Activated naive CD8-positive, alpha-beta T cell treated with anti-CD3 and anti-CD28 coated beads, Interleukin-2, amount 10 ng/mL, durations not matched to agents 7 days and 5 days (primary cell): ENCODE results near the gene SUCLA2. TPM values are rescaled to one million over a fixed set of nuclear protein-coding genes. Genes with fewer than 3 reads are reported as not detected.
"Not testable (repeated sequence)": the region's sequence is repeated elsewhere in the genome, so short reads cannot be mapped to it uniquely, and the experiment has no call there.

Experiments used
- ATAC-seq: fragments of 150-1000 bp; cut with Tn5 transposase; one replicate; pipeline ENCODE4 v1.10.0; 2021; ENCODE audit warnings: low read depth, moderate library complexity
- POLR2A ChIA-PET: fragments of 350-600 bp; sonication (Branson Sonifier 250); formaldehyde crosslinking; loops from one replicate; lab custom pipeline; 2021; ENCODE audit warnings: antibody characterized with exemption; lab: Charles Lee
- DNase-seq: peaks from one replicate; pipeline ENCODE4 v3.0.0; 2021
- H3K27ac Mint-ChIP-seq: one replicate; pipeline ENCODE4 v1.8.0; 2022; ENCODE audit warnings: mild to moderate bottlenecking, mixed read lengths
- H3K27me3 Mint-ChIP-seq: one replicate; pipeline ENCODE4 v1.8.0; 2022; ENCODE audit warnings: mild to moderate bottlenecking, moderate library complexity, mixed read lengths
- H3K36me3 Mint-ChIP-seq: one replicate; pipeline ENCODE4 v1.8.0; 2021; ENCODE audit warnings: mild to moderate bottlenecking, mixed read lengths
- H3K4me1 Mint-ChIP-seq: one replicate; pipeline ENCODE4 v1.8.0; 2021; ENCODE audit warnings: mixed read lengths
- H3K4me3 Mint-ChIP-seq: one replicate; pipeline ENCODE4 v1.8.0; 2022; ENCODE audit warnings: mild to moderate bottlenecking, moderate library complexity, mixed read lengths
- H3K9me3 Mint-ChIP-seq: one replicate; pipeline ENCODE4 v1.8.0; 2021; ENCODE audit warnings: mixed read lengths
- total RNA-seq, 2 experiments: library from RNA; stranded (reverse); gene quantifications; one replicate each; pipeline ENCODE4 v1.2.3, GENCODE V29; 2021

Gene SUCLA2
- total RNA-seq, 2 experiments from 2014 or later: 31.3 to 33.6 TPM

DNA sequence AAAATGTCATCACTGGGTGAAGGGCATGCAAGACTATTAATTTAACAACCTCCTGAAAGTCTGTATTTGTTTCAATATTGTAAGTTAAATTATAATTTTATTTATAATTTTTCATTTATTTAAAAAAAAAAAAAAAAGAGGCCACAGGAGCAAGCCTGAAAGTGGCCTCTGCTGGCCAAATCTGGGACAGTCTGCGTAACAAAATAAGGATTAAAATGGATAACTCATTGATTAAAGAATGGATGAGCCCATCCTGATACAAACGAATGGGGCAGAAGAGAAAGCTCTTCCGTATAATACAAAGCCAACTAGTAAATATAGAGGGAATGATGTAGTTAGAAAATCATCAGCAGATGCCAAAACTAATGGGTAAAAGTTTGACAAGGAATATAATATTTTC is 36.2 kb downstream of the SUCLA2 start:
- DNase-seq: no peak
- POLR2A ChIA-PET: no interaction called here
- Mint-ChIP-seq H3K9me3 (peaks cover 11% of the 10 kb centered on the region), H3K4me1 (no peaks in the 10 kb centered on the region), H3K4me3 (no peak overlapping the region), H3K36me3 (peaks cover 59% of the 10 kb centered on the region), H3K27ac (no peak overlapping the region), H3K27me3 (no peaks in the 10 kb centered on the region)
- no peak for ATAC-seq

DNA sequence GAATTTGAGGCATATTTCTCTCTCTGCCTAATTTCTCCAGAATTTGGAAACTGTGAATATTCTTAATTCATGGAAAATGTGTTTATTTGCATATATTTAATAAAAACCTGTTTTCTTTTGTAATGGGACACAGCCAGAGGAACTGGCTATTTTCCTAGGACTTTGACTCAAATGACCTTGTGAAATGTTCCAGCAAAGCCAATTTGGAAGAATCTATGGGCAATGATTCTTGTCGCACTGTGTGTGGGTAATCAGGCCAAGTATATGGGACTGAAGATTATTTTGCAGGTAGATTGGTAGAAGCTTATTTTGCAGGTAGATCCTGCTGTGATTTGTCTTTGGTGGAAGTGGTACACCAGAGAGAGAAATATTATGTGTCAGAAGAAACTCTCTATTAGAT is 38.8 kb downstream of the SUCLA2 start:
- ATAC-seq (no peak), DNase-seq (no peak)
- POLR2A ChIA-PET: no interaction called here
- Mint-ChIP-seq H3K36me3 (peaks cover 73% of the 10 kb centered on the region), H3K9me3 (peaks cover 22% of the 10 kb centered on the region), H3K4me1 (no peaks in the 10 kb centered on the region), H3K27me3 (no peaks in the 10 kb centered on the region), H3K4me3 (no peak overlapping the region), H3K27ac (no peak overlapping the region)

DNA sequence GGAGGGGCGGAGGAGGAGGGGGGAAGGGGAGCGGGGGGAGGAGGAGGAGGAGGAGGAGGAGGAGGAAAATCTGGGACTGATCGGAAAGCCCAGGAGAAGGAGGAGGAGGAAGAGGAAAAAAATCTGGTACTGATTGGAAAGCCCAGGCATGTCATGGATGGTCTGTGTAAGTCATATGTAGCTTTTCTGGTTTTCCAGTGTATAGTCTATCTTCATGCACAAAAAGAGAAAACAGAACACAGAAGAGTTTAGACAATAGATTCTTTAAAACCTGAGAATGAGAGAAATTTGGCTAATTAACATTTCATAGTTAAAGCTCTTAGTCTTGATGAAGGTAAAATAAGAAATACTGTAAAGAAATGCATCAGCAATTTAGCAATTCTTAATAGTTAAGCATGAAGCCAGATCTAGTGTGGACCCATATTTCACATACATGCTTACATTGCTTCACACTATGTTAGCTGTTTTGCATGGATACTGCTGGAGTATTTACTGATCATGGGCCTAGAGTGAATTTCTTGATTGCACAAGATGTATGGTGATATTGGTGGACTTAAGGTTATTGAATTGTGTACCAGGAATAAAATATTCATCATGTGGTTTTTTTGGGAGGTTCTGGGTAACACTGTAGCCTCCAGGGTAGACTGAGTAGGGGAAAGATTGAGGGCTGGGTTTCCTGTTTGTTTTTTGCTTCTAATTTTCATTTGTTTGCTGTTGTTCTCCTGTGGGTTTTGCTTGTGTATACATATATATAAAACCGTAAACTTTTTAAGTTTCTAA is 41.4 kb downstream of the SUCLA2 start:
- POLR2A ChIA-PET: no interaction called here
- H3K4me1 Mint-ChIP-seq: no peaks in the 10 kb centered on the region
- no peaks in the 10 kb centered on the region for H3K27me3 Mint-ChIP-seq
- no peak overlapping the region for H3K27ac Mint-ChIP-seq
- peaks cover 82% of the 10 kb centered on the region for H3K36me3 Mint-ChIP-seq
- peaks cover 33% of the 10 kb centered on the region for H3K9me3 Mint-ChIP-seq
- H3K4me3 Mint-ChIP-seq: no peak overlapping the region
- DNase-seq (no peak), ATAC-seq (no peak)

DNA sequence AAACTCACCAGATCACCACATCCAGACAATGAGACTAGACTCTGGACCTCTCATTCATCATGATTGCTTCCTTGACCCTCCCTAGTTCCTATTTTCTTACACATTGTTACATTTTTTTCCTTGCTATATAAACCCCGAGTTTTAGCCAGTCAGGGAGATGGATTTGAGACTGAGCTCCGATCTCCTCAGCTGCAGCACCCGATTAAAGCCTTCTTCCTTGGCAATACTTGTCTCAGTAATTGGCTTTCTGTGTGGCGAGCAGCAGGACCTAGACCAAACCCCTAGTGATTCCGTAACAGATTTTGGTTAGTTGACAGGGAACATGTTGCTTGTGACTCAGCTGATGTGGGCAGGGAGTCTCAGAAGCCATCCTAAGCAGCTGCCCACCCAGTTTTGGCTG is 44.0 kb downstream of the SUCLA2 start:
- DNase-seq: no peak
- Mint-ChIP-seq H3K9me3 (peaks cover 29% of the 10 kb centered on the region), H3K4me1 (no peaks in the 10 kb centered on the region), H3K27ac (no peak overlapping the region), H3K36me3 (peaks cover 81% of the 10 kb centered on the region), H3K27me3 (no peaks in the 10 kb centered on the region), H3K4me3 (no peak overlapping the region)
- POLR2A ChIA-PET: no interaction called here
- ATAC-seq: no peak

DNA sequence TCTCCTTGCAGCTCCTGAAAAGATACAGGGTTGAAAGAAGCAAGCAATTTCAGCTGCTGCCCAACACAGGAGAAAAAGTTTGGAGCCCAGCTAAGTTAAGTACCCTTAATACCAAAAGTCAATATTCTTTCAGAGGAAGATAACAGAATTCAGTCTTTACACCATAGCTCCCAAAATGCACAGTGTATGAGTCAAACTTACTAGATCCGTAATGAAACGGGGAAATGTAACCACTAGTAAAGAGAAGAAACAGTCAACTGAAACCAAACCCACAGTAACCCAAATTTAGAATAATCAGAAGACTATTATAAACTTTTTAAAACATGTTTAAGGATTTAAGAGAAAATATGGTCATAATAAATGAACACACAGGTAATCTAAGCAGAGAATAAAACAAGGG is 45.2 kb downstream of the SUCLA2 start:
- POLR2A ChIA-PET: no interaction called here
- DNase-seq (no peak), ATAC-seq (no peak)
- Mint-ChIP-seq H3K9me3 (peaks cover 29% of the 10 kb centered on the region), H3K27me3 (no peaks in the 10 kb centered on the region), H3K36me3 (peaks cover 82% of the 10 kb centered on the region), H3K4me1 (no peaks in the 10 kb centered on the region), H3K27ac (no peak overlapping the region), H3K4me3 (no peak overlapping the region)

DNA sequence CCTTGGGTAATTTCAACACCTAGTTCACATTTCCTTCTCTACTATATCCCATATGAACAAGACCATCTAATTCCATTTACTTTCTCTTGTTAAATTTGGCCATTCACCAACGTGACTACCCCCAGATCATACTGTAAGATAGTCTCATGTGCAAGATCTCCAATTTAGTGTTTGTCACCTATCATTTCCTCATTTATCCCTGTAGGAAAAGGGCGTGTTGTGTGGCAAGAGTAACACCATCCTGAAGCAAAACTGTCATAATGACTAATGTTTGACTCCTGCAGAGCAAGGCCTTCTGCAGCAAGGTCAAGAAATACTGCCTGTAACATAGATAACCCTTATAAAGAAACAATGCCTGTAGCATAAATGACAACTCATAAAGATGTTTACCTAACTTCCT is 51.3 kb downstream of the SUCLA2 start:
- no peak overlapping the region for H3K27ac Mint-ChIP-seq
- ATAC-seq: no peak
- H3K36me3 Mint-ChIP-seq: peaks cover 45% of the 10 kb centered on the region
- H3K27me3 Mint-ChIP-seq: no peaks in the 10 kb centered on the region
- POLR2A ChIA-PET: no interaction called here
- no peak for DNase-seq
- H3K9me3 Mint-ChIP-seq: no peaks in the 10 kb centered on the region
- H3K4me1 Mint-ChIP-seq: peaks cover 2% of the 10 kb centered on the region
- H3K4me3 Mint-ChIP-seq: no peak overlapping the region

DNA sequence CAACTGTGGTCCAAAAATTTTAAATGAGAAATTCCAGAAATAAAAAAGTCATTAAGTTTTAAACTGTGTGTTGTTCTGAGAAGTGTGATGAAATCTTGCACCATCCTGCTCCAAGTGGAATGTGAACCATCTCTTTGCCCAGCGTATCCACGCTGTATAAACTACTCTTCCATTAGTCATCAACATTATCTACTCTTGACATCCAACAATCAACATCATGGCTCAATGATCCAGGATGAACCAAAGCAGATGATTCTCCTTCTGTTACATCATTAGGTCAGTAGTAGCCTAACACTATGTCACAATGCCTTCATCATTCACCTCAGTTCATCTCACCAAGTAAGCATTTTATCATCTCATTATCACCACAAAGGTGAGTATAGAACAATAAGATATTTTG is 55.3 kb downstream of the SUCLA2 start:
- ATAC-seq: no peak
- H3K9me3 Mint-ChIP-seq: no peaks in the 10 kb centered on the region
- H3K4me3 Mint-ChIP-seq: no peak overlapping the region
- H3K36me3 Mint-ChIP-seq: peaks cover 29% of the 10 kb centered on the region
- DNase-seq: no peak
- H3K27ac Mint-ChIP-seq: no peak overlapping the region
- POLR2A ChIA-PET: interaction anchor here (0.7 kb wide), 1 partner anchor 92 kb away, joined by 3 read pairs; no protein-coding TSS in a partner anchor
- no peaks in the 10 kb centered on the region for H3K27me3 Mint-ChIP-seq
- H3K4me1 Mint-ChIP-seq: peaks cover 2% of the 10 kb centered on the region

DNA sequence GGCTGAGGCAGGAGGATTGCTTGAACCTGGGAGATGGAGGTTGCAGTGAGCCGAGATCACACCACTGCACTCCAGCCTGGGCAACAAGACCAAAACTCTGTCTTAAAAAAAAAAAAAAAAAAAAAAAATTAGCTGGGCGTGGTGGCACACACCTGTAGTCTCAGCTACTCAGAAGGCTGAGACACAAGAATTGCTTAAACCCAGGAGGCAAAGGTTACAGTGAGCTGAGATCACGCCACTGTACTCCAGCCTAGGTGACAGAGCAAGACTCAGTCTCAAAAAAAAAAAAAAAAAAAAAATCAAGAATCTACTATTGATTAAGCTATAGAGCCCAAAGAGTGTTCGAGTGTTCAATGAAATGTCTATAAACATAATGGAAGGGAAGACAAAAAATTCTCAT is 55.9 kb downstream of the SUCLA2 start:
- not testable (repeated sequence) for H3K27me3 Mint-ChIP-seq, H3K9me3 Mint-ChIP-seq, H3K4me3 Mint-ChIP-seq, H3K4me1 Mint-ChIP-seq, ATAC-seq, H3K27ac Mint-ChIP-seq, DNase-seq
- POLR2A ChIA-PET: interaction anchor here (0.7 kb wide), 1 partner anchor 93 kb away, joined by 3 read pairs; no protein-coding TSS in a partner anchor
- H3K36me3 Mint-ChIP-seq: peaks cover 27% of the 10 kb centered on the region

DNA sequence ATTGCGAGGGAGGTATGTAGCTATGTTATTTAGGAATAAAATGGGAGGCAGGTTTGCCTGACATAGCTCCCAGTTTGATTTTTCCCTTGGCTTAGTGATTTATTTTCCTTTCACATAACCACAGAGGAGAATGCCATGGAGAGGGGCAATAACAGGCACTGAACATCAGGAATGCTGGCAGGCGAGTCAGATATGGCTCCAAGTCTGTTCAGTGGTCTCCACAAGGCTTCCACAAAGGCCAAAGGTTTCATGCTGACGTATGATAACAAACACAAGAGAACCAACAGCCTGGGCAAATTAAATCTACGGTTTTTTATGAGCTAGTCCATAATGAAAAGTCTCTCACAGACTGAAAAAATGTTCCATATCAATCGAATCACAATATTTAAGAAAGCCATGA is 66.7 kb downstream of the SUCLA2 start:
- no peaks in the 10 kb centered on the region for H3K9me3 Mint-ChIP-seq
- no peak for ATAC-seq
- no peak overlapping the region for H3K27ac Mint-ChIP-seq
- H3K27me3 Mint-ChIP-seq: no peaks in the 10 kb centered on the region
- H3K36me3 Mint-ChIP-seq: peaks cover 26% of the 10 kb centered on the region
- no peak for DNase-seq
- H3K4me1 Mint-ChIP-seq: no peaks in the 10 kb centered on the region
- no peak overlapping the region for H3K4me3 Mint-ChIP-seq
- POLR2A ChIA-PET: no interaction called here

DNA sequence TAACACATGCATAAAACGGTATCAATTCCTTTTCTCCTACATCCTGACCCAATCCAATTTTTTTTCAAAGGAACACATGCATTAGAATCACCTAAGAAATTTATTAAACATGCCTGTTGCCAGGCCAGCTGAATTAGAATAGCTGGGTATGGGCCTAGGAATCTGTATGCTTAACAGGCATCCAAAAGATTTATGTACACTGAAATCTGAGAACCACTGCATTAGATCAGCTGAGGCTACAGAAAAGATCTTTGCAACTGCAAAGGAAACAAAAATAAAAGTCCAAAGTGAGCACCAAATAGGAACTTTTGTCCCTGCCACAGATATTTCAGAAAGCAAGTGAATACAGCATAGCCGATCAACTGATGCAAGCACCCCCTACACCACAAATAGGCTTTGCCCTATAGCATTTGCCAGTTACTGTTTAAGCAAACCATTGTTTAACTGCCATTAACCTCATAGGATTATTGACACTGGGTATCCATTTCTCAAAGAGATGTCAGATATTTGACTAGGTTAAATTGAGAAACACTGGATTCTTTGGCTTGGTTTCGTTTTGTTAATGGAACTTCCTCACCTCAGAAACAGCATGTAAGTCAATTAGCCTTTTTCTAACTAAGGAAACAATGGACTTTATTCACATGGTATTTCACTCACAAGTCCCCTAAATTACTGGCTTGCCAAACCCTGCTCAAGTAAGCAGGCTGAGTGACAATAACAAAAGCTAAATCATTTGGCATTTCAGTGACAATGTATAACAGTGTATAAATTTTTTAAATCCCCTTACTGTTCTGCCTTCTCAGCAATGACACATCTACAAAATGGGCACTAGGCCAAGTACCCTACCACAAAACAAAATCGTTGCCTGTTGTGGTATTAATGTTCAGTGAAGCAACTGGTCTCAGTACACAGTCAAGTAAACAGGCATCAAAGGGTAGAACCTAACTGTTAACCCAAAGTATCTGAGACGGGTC is 67.8 kb downstream of the SUCLA2 start:
- POLR2A ChIA-PET: interaction anchor here (1.1 kb wide), 1 partner anchor 68 kb away, joined by 3 read pairs; the partner anchor contains the start of gene SUCLA2
- H3K9me3 Mint-ChIP-seq: no peaks in the 10 kb centered on the region
- no peaks in the 10 kb centered on the region for H3K4me1 Mint-ChIP-seq
- peaks cover 16% of the 10 kb centered on the region for H3K36me3 Mint-ChIP-seq
- DNase-seq (no peak), ATAC-seq (no peak)
- no peak overlapping the region for H3K4me3 Mint-ChIP-seq
- H3K27ac Mint-ChIP-seq: no peak overlapping the region
- H3K27me3 Mint-ChIP-seq: no peaks in the 10 kb centered on the region

DNA sequence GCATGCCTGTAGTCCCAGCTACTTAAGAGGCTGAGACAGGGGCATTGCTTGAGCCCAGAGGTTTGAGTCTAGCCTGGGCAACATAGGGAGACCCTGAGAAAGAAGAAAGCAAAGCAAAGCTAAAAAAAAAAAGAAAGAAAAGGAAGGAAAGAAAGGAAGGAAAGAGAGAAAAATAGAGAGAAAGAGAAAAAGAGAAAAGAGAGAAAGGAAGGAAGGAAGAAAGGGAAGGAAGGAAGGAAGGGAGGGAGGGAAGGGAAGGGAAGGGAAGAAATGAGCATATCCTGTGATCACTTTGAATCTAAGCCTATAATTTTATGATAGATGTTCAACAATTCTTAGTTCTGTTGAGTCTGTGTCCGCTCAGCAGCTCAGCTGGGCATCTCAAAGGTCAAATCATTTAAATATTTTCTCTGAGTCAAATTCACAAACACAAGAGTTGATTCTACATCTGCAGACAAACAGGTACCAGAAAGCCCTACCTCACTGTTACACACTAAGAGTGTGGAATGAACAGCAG is 70.4 kb downstream of the SUCLA2 start:
- Mint-ChIP-seq H3K4me1 (no peaks in the 10 kb centered on the region), H3K9me3 (no peaks in the 10 kb centered on the region), H3K36me3 (no peaks in the 10 kb centered on the region), H3K4me3 (no peak overlapping the region), H3K27me3 (peaks cover 3% of the 10 kb centered on the region), H3K27ac (no peak overlapping the region)
- DNase-seq (no peak), ATAC-seq (no peak)
- POLR2A ChIA-PET: no interaction called here

DNA sequence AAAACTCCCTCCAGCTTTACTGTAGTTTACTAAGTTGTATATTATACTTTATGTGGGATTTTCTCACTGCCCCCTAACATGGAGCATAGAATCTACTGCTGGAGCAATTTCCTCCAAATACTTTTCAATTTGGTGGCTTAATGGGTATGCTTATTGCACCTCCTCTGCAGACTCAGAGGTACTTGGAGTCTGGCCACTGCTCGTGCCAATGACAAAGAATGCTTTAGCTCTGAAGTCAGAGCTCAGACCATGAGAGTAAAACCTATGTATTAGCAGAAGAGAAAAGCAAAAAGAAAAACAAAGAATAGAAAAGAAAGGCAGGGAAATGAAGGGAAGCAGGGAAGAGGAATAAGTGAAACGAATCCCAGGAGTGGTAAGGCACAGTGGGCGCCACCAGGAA is 71.9 kb downstream of the SUCLA2 start:
- H3K27ac Mint-ChIP-seq: no peak overlapping the region
- no peak overlapping the region for H3K4me3 Mint-ChIP-seq
- no peaks in the 10 kb centered on the region for H3K36me3 Mint-ChIP-seq
- POLR2A ChIA-PET: no interaction called here
- no peak for DNase-seq
- H3K4me1 Mint-ChIP-seq: no peaks in the 10 kb centered on the region
- H3K27me3 Mint-ChIP-seq: peaks cover 3% of the 10 kb centered on the region
- H3K9me3 Mint-ChIP-seq: no peaks in the 10 kb centered on the region
- ATAC-seq: no peak

DNA sequence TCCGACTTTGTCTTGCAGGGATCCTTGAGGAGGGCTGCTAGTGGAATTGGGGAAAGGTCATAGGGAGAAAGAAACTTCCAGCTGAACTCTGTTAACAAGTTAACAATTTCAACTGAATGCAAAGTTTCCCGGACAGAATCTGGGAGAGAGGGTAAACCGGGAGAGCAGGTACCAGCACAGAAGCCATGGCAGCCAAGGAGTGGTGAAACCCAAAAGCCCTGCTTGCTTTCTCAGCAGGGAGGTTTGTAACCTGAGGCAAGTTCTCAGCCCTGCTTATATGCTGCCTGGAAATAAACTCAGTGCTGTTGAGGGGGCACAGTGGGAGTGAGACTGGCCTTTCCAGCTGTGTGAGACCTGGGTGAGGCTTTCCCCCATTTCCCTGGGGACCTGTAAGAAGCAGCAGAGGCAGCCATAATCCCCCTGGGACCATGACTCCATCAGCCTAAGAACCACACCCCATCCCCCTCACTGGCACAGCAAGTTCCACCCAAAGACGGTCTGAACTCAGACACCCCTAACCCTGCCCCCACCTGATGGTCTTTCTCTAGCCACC is 84.0 kb downstream of the SUCLA2 start:
- H3K4me3 Mint-ChIP-seq: no peak overlapping the region
- no peaks in the 10 kb centered on the region for H3K27me3 Mint-ChIP-seq
- H3K36me3 Mint-ChIP-seq: peaks cover 2% of the 10 kb centered on the region
- POLR2A ChIA-PET: no interaction called here
- DNase-seq: no peak
- no peaks in the 10 kb centered on the region for H3K4me1 Mint-ChIP-seq
- no peak overlapping the region for H3K27ac Mint-ChIP-seq
- no peak for ATAC-seq
- peaks cover 5% of the 10 kb centered on the region for H3K9me3 Mint-ChIP-seq
